Heart right ventricle (tissue), 16 donors: ENCODE results near the gene NKX2-8. TPM values are rescaled to one million over a fixed set of nuclear protein-coding genes. Genes with fewer than 3 reads are reported as not detected.
"Not testable (repeated sequence)": the region's sequence is repeated elsewhere in the genome, so short reads cannot be mapped to it uniquely, and the experiment has no call there.

Experiments used
- ATAC-seq, 8 donors: fragments of 200-7000 bp; cut with Tn5 transposase; one replicate each; pipeline ENCODE4 v1.9.1; 2020; ENCODE audit warnings: mild to moderate bottlenecking in 8 of 8, moderate library complexity in 8 of 8, moderate number of reproducible peaks in 1 of 8
- DNase-seq, 2 donors: peaks; one replicate each; pipeline ENCODE4 v3.0.0-alpha.2; 2020
- H3K27ac ChIP-seq, 10 donors: fragments of 200-600 bp; sonication (generic) in 2 of 10; one replicate each; pipeline versions ENCODE4 v1.5.0 to v1.8.0; 2020 to 2022; ENCODE audit warnings: mild to moderate bottlenecking in 3 of 10
- H3K27me3 ChIP-seq, 7 donors: fragments of 200-600 bp; one replicate each; pipeline ENCODE4 v1.8.0; 2021 to 2022; ENCODE audit warnings: mild to moderate bottlenecking in 2 of 7
- H3K36me3 ChIP-seq, 9 donors: fragments of 200-600 bp; sonication (generic) in 1 of 9; one replicate each; pipeline versions ENCODE4 v1.5.0 to v1.8.0; 2020 to 2022; ENCODE audit warnings: mild to moderate bottlenecking in 2 of 9
- H3K4me1 ChIP-seq, 9 donors: fragments of 200-600 bp; sonication (generic) in 1 of 9; one replicate each; pipeline versions ENCODE4 v1.5.0 to v1.8.0; 2020 to 2022; ENCODE audit warnings: mild to moderate bottlenecking in 4 of 9
- H3K4me3 ChIP-seq, 10 donors: fragments of 200-600 bp; sonication (generic) in 2 of 10; one replicate each; pipeline versions ENCODE4 v1.5.0 to v1.8.0; 2020 to 2022; ENCODE audit warnings: mild to moderate bottlenecking in 7 of 10, moderate library complexity in 2 of 10
- H3K9me3 ChIP-seq, 11 donors: fragments of 200-600 bp in 10 of 11; sonication (generic) in 2 of 11; one replicate each; pipeline versions ENCODE4 v1.5.0 to v1.8.0; 2013 to 2022; ENCODE audit warnings: mild to moderate bottlenecking in 2 of 11, control low read depth in 1 of 11, moderate library complexity in 1 of 11
- WGBS, 2 donors: extraction: QIAGEN DNeasy Blood & Tissue Kit; methylation state at CpG; one replicate each; pipeline ENCODE4 v1.1.7; 2013; ENCODE audit warnings: inconsistent platforms in 1 of 2; 5-methylcytosine and 5-hydroxymethylcytosine counted together
- intact Hi-C, 10 donors: fragments of 100-400 bp; cut with DNase I; formaldehyde crosslinking; loops; one replicate each; pipeline versions ENCODE4 v1.11.1 to v1.14.2; 2022
- polyA plus RNA-seq, 2 donors: library from polyadenylated mRNA; stranded (reverse); fragments of 200-250 nt; gene quantifications; one replicate each; pipeline ENCODE4 v1.2.3, GENCODE V29; 2013
- total RNA-seq, 10 donors: library from RNA; stranded (reverse); fragmentation: NEBNext Ultra II Directional in 3 of 10; extraction: Animal tissue kit (Norgen Biotek cat#: 25700) in 3 of 10; gene quantifications; one replicate each; pipeline versions ENCODE4 v1.2.1 to v1.2.4, GENCODE V29; 2021 to 2023
- TF ChIP-seq, protein P1 (sequence below), 9 donors: fragments of 200-600 bp; sonication (generic) in 2 of 9; IDR thresholded peaks; one replicate each; pipeline versions ENCODE4 v1.5.0 to v1.8.0; 2021 to 2022; ENCODE audit warnings: antibody characterized with exemption in 9 of 9, mild to moderate bottlenecking in 5 of 9, moderate library complexity in 1 of 9
- donor health status: Arrhythmogenic right ventricular cardiomyopathy.
- donor health status: ischemic (EF 13 %, LVEDD 7.1; RV severe dilation, severe dysfunction).
- donor health status: healthy with polysubstance abuse.
- donor health status: DM: no; HTN: yes; CAD: no.
- donor health status: DM: no; HTN: no; CAD: no.
- donor health status: ischemic (EF 25% LVEDD 6.9; RV normal size, moderate dysfunction).
- donor health status: ischemic (EF 25% LVEDD 5.7; RV mildly dilated, moderate dysfunction).
- donor health status: healthy.
- donor health status: DM: yes; HTN: yes; CAD: no.
- donor health status: Ischemic cardiomyopathy.
- donor health status: ischemic (EF 35%, LVEDD 5.7; RV mildly dilated, moderate dysfunction).
- donor health status: nonischemic (EF 11% LVEDD 7.7; RV severe dilation, severe dysfunction).
- donor health status: DM: yes; HTN: yes; CAD: no.
- donor health status: PGD.
- donor health status: ischemic (EF 29% LVEDD 5.4; RV normal size, mild dysfunction).
- donor health status: nonischemic (EF 23%, LVEDD 6.1; RV moderate dilation, normal function).

NKX2-8 gene
- total and polyA plus RNA-seq, 12 donors, result not detected

- H3K27ac ChIP-seq, result no peak overlapping the region
- H3K4me3 ChIP-seq, result no peak overlapping the region
- H3K27me3 ChIP-seq, result peaks cover 0 to 60% (median 32%) of the 10 kb centered on the region in 7 donors
- no peaks in the 10 kb centered on the region for H3K4me1 ChIP-seq
- 27 to 36% methylated on average over 1 of the region's 1 CpG for WGBS, 2 donors
- DNase-seq, result no peak
- ATAC-seq, result no peak
- no peaks in the 10 kb centered on the region for H3K9me3 ChIP-seq
- H3K36me3 ChIP-seq, result no peaks in the 10 kb centered on the region
- TF ChIP-seq, protein P1, sequence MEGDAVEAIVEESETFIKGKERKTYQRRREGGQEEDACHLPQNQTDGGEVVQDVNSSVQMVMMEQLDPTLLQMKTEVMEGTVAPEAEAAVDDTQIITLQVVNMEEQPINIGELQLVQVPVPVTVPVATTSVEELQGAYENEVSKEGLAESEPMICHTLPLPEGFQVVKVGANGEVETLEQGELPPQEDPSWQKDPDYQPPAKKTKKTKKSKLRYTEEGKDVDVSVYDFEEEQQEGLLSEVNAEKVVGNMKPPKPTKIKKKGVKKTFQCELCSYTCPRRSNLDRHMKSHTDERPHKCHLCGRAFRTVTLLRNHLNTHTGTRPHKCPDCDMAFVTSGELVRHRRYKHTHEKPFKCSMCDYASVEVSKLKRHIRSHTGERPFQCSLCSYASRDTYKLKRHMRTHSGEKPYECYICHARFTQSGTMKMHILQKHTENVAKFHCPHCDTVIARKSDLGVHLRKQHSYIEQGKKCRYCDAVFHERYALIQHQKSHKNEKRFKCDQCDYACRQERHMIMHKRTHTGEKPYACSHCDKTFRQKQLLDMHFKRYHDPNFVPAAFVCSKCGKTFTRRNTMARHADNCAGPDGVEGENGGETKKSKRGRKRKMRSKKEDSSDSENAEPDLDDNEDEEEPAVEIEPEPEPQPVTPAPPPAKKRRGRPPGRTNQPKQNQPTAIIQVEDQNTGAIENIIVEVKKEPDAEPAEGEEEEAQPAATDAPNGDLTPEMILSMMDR (IDR thresholded peaks at IDR 0.05), result no peak
- intact Hi-C loops, result loop anchor here in 8 of 10 donors (5.0 to 10.0 kb wide), 8 partner anchors 54 to 604 kb away; no protein-coding TSS in a partner anchor
Measured at GRCh38 chr14:36550899-36551298, 31.5 kb downstream of the NKX2-8 start.

- not testable (repeated sequence) for DNase-seq, H3K9me3 ChIP-seq, H3K4me1 ChIP-seq, ATAC-seq, H3K27ac ChIP-seq, H3K4me3 ChIP-seq, H3K36me3 ChIP-seq
- intact Hi-C loops, result loop anchor here in 1 of 10 donors (10.0 kb wide), 1 partner anchor 659 kb away; no protein-coding TSS in a partner anchor
- WGBS, 2 donors, result 93 to 94% methylated on average over 16 of the region's 16 CpGs
- H3K27me3 ChIP-seq, result peaks cover 0 to 70% (median 35%) of the 10 kb centered on the region in 7 donors
Measured at GRCh38 chr14:36544280-36544679, 38.1 kb downstream of the NKX2-8 start.

- H3K27me3 ChIP-seq, result peaks cover 0 to 64% (median 14%) of the 10 kb centered on the region in 7 donors
- H3K36me3 ChIP-seq, result no peaks in the 10 kb centered on the region
- H3K9me3 ChIP-seq, result peaks cover 0 to 37% (median 6%) of the 10 kb centered on the region in 11 donors
- no peak for ATAC-seq
- WGBS, 2 donors, result 73 to 85% methylated on average over 1 of the region's 1 CpG
- H3K4me1 ChIP-seq, result no peaks in the 10 kb centered on the region
- DNase-seq, result no peak
- intact Hi-C loops, result no loop called here
- H3K27ac ChIP-seq, result no peak overlapping the region
- TF ChIP-seq, protein P1 (IDR thresholded peaks at IDR 0.05), result no peak
- no peak overlapping the region for H3K4me3 ChIP-seq
Measured at GRCh38 chr14:36538051-36538450, 44.4 kb downstream of the NKX2-8 start.

Other genes starting within 250 kb of the NKX2-8 start
- gene NKX2-1, start 62.4 kb downstream of the NKX2-8 start, total RNA-seq, result not detected
- not detected for gene NKX2-1, start 62.4 kb downstream of the NKX2-8 start, polyA plus RNA-seq
- not detected for gene PAX9, start 79.2 kb upstream of the NKX2-8 start, total RNA-seq
- gene PAX9, start 79.2 kb upstream of the NKX2-8 start, polyA plus RNA-seq, result under 1 TPM in 1 of 2 donors, not detected in 1; 0.01 TPM